Keratinocyte (primary cell): ENCODE results near the gene NR1I2. TPM values are rescaled to one million over a fixed set of nuclear protein-coding genes. Genes with fewer than 3 reads are reported as not detected.

Experiments
- DNase-seq: peaks from one replicate; pipeline ENCODE4 v3.0.0-alpha.2; 2011; ENCODE audit warnings: low read depth, missing footprints, low spot score
- FAIRE-seq: peaks from 2 replicates; lab custom pipeline; 2011; peaks lifted over from hg19 to GRCh38; lab: Jason Lieb, UNC
- H2AFZ ChIP-seq: 2 replicates; pipeline ENCODE4 v1.6.0; 2012; ENCODE audit warnings: low read length, control low read depth, inconsistent platforms; ENCODE audit not compliant: control insufficient read depth
- H3K27ac ChIP-seq: 2 replicates; pipeline ENCODE4 v1.5.1; 2011; ENCODE audit warnings: low read length; ENCODE audit not compliant: control insufficient read depth, insufficient read depth
- H3K27me3 ChIP-seq: 3 replicates; pipeline ENCODE4 v1.6.0; 2011; ENCODE audit warnings: low read length; ENCODE audit not compliant: control insufficient read depth, insufficient read depth; ENCODE audit errors: extremely low read depth
- H3K36me3 ChIP-seq, 2 experiments: 2 replicates in 1 of 2; 3 replicates in 1 of 2; pipeline ENCODE4 v1.5.1; 2011; ENCODE audit warnings: low read length in 2 of 2, mild to moderate bottlenecking in 1 of 2; ENCODE audit not compliant: control insufficient read depth in 2 of 2, insufficient read depth in 2 of 2; ENCODE audit errors: extremely low read depth in 1 of 2
- H3K4me1 ChIP-seq: 3 replicates; pipeline ENCODE4 v1.5.1; 2011; ENCODE audit warnings: low read length; ENCODE audit not compliant: control insufficient read depth, insufficient read depth; ENCODE audit errors: extremely low read depth
- H3K4me2 ChIP-seq: 3 replicates; pipeline ENCODE4 v1.6.0; 2011; ENCODE audit warnings: low read depth, low read length; ENCODE audit not compliant: control insufficient read depth, insufficient read depth; ENCODE audit errors: extremely low read depth
- H3K4me3 ChIP-seq, 3 experiments: fragments of 200-600 bp in 1 of 3; sonication (generic) in 1 of 3; 2 replicates in 2 of 3; 3 replicates in 1 of 3; pipeline ENCODE4 v1.5.1; 2011 to 2016; ENCODE audit warnings: low read length in 3 of 3, mild to moderate bottlenecking in 3 of 3, control low read depth in 2 of 3, inconsistent platforms in 1 of 3, low read depth in 1 of 3, mixed read lengths in 1 of 3, mixed run types in 1 of 3, moderate library complexity in 1 of 3; ENCODE audit not compliant: control insufficient read depth in 2 of 3, insufficient read depth in 2 of 3; ENCODE audit errors: extremely low read depth in 1 of 3
- H3K79me2 ChIP-seq: 2 replicates; pipeline ENCODE4 v1.6.0; 2012; ENCODE audit warnings: low read length; ENCODE audit not compliant: control insufficient read depth, insufficient read depth
- H3K9ac ChIP-seq: 3 replicates; pipeline ENCODE4 v1.6.0; 2011; ENCODE audit warnings: low read length; ENCODE audit not compliant: control insufficient read depth, insufficient read depth; ENCODE audit errors: extremely low read depth
- H3K9me1 ChIP-seq: 3 replicates; pipeline ENCODE4 v1.6.0; 2011; ENCODE audit warnings: low read length; ENCODE audit not compliant: control insufficient read depth, insufficient read depth; ENCODE audit errors: extremely low read depth
- H3K9me3 ChIP-seq: 2 replicates; pipeline ENCODE4 v1.5.1; 2012; ENCODE audit warnings: low read depth, low read length; ENCODE audit not compliant: control insufficient read depth
- H4K20me1 ChIP-seq: 3 replicates; pipeline ENCODE4 v1.6.0; 2011; ENCODE audit warnings: low read length; ENCODE audit not compliant: control insufficient read depth, insufficient read depth; ENCODE audit errors: extremely low read depth
- EZH2 ChIP-seq: IDR thresholded peaks from one replicate; pipeline ENCODE4 v1.6.1; 2012; ENCODE audit warnings: inconsistent platforms, mild to moderate bottlenecking, low read length, moderate library complexity
- dilution Hi-C: fragments of 300-500 bp; cut with MboI; formaldehyde crosslinking; loops from one replicate; pipeline ENCODE4 v1.7.0; 2020; ENCODE audit warnings: low sequenced_read_pairs; ENCODE audit not compliant: extremely low pct_ligation_motif_present
- polyA plus RNA-seq, 5 experiments: library from polyadenylated mRNA; depleted of rRNA in 3 of 5; stranded (reverse) in 3 of 5; stranded (forward) in 1 of 5; unstranded in 1 of 5; fragments of >200 nt; gene quantifications; 1 replicate in 1 of 5; 2 replicates in 3 of 5; 3 replicates in 1 of 5; pipeline versions ENCODE4 v1.2.1 to v1.2.3, GENCODE V29; 2011 to 2012; ENCODE audit warnings: missing spikeins in 2 of 5, low read depth in 1 of 5, low replicate concordance in 1 of 5
- TF ChIP-seq, protein P1 (sequence below), 3 experiments: IDR thresholded peaks in 1 of 3; conservative IDR thresholded peaks in 1 of 3; optimal IDR thresholded peaks in 1 of 3; 2 replicates in 2 of 3; 3 replicates in 1 of 3; pipeline versions ENCODE3 to v1.5.1; 2011; ENCODE audit warnings: low read length in 3 of 3, mild to moderate bottlenecking in 3 of 3, moderate library complexity in 2 of 3, control low read depth in 1 of 3, inconsistent platforms in 1 of 3; ENCODE audit not compliant: insufficient read depth in 2 of 3; ENCODE audit errors: extremely low read depth in 1 of 3

Gene NR1I2
- polyA plus RNA-seq, 1 donor (not counting 4 experiments of a cell fraction or from before 2014, with no cell fraction given) = not detected

DNA sequence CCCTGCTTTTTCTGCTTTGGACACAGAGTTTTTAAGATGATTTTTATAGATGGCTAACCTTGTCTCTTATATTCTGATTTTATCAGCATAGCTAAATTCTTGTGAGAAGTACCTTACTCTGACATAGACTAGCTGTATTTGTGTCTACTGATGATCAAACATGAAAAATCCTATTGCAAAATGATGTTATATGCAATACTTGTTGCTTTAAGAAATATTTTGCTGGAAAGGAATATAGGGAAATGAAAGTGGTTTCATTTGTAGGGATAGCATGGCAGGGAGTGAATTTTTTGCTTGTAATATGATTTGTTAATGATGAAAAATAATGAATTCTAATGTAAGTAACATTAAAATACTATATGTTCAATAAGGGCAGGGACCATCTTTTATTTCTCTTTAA lies 43.2 kb upstream of the NR1I2 start:
- no peak for FAIRE-seq

GRCh38 chr3:119741657-119742590 lies 40.0 kb upstream of the NR1I2 start:
- Histone ChIP-seq H3K4me3 (no peak overlapping the region), H3K4me1 (no peaks in the 10 kb centered on the region), H2AFZ (no peak overlapping the region), H3K9me1 (no peaks in the 10 kb centered on the region), H3K9ac (no peak overlapping the region), H3K36me3 (no peaks in the 10 kb centered on the region), H3K79me2 (no peaks in the 10 kb centered on the region), H4K20me1 (no peaks in the 10 kb centered on the region), H3K27ac (no peak overlapping the region), H3K4me2 (no peak overlapping the region), H3K27me3 (peaks cover 5% of the 10 kb centered on the region), H3K9me3 (no peaks in the 10 kb centered on the region)
- dilution Hi-C loops = no loop called here
- TF ChIP-seq, protein P1, sequence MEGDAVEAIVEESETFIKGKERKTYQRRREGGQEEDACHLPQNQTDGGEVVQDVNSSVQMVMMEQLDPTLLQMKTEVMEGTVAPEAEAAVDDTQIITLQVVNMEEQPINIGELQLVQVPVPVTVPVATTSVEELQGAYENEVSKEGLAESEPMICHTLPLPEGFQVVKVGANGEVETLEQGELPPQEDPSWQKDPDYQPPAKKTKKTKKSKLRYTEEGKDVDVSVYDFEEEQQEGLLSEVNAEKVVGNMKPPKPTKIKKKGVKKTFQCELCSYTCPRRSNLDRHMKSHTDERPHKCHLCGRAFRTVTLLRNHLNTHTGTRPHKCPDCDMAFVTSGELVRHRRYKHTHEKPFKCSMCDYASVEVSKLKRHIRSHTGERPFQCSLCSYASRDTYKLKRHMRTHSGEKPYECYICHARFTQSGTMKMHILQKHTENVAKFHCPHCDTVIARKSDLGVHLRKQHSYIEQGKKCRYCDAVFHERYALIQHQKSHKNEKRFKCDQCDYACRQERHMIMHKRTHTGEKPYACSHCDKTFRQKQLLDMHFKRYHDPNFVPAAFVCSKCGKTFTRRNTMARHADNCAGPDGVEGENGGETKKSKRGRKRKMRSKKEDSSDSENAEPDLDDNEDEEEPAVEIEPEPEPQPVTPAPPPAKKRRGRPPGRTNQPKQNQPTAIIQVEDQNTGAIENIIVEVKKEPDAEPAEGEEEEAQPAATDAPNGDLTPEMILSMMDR (optimal IDR thresholded peaks at IDR 0.05 in 1 of 3, IDR thresholded peaks at IDR 0.05 in 1 of 3, conservative IDR thresholded peaks at IDR 0.05 in 1 of 3; ENCODE audit: extremely low read depth in 1 of 3, insufficient read depth in 2 of 3, low read length in 3 of 3) = no peak
- TF ChIP-seq EZH2 = no peak
- DNase-seq (no peak), FAIRE-seq (no peak)

More for the DNA sequence above, 43.2 kb upstream of the NR1I2 start:
- H3K4me1 ChIP-seq = no peaks in the 10 kb centered on the region
- H2AFZ ChIP-seq = no peak overlapping the region
- no peak overlapping the region for H3K4me2 ChIP-seq
- H4K20me1 ChIP-seq = no peaks in the 10 kb centered on the region
- no peaks in the 10 kb centered on the region for H3K36me3 ChIP-seq
- no peaks in the 10 kb centered on the region for H3K79me2 ChIP-seq
- H3K9me3 ChIP-seq = no peaks in the 10 kb centered on the region
- peaks cover 5% of the 10 kb centered on the region for H3K27me3 ChIP-seq
- TF ChIP-seq, protein P1 (optimal IDR thresholded peaks at IDR 0.05 in 1 of 3, IDR thresholded peaks at IDR 0.05 in 1 of 3, conservative IDR thresholded peaks at IDR 0.05 in 1 of 3; ENCODE audit: extremely low read depth in 1 of 3, insufficient read depth in 2 of 3, low read length in 3 of 3) = no peak
- TF ChIP-seq EZH2 = no peak
- no peaks in the 10 kb centered on the region for H3K9me1 ChIP-seq
- no peak for DNase-seq
- no peak overlapping the region for H3K27ac ChIP-seq
- dilution Hi-C loops = no loop called here
- no peak overlapping the region for H3K4me3 ChIP-seq
- H3K9ac ChIP-seq = no peak overlapping the region
